ENCODE data around the gene RPA3.

The RPA3 gene

DNA sequence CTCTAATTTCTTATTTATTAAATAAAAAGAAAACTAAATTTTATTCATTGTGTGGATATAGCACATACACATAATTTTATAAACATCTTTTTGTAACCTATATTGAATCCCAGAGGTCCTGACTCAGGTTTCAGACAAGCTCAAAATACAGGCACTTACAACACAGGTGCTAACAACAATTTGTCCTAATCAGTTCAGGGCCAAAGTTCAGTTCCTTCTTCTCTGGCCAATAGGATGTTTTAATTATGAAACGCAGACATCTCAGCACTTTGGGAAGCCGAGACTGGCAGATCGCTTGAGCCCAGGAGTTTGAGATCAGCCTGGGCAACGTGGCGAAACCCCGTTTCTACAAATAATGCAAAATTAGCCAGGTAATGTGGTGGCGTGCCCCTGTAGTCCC, 15.0 kb downstream of the RPA3 start:
- H3K27ac ChIP-seq (ENCODE audit: insufficient read depth in 1 of 2, low read depth in 1 of 2, low read length in 2 of 2, poor library complexity in 1 of 2, severe bottlenecking in 2 of 2): no peak overlapping the region
- no peak overlapping the region for H3K4me3 ChIP-seq (ENCODE audit: control insufficient read depth in 1 of 7, extremely low read depth in 1 of 7, insufficient read depth in 4 of 7, low read depth in 2 of 7, low read length in 6 of 7)
- WGBS (ENCODE audit: insufficient coverage): 98% methylated on average over 7 of the region's 7 CpGs
- CTCF ChIA-PET: interaction anchor here (0.7 to 1.6 kb wide), 2 partner anchors 10 to 22 kb away, joined by 3 to 5 read pairs; no protein-coding TSS in a partner anchor
- H3K4me1 ChIP-seq (ENCODE audit: control extremely low read depth in 1 of 4, control insufficient read depth in 4 of 4, insufficient read depth in 4 of 4, low read length in 3 of 4): peaks cover 0 to 6% (median under 1%) of the 10 kb centered on the region in 4 experiments
- no peak for DNase-seq
- no peaks in the 10 kb centered on the region for H3K36me3 ChIP-seq (ENCODE audit: control insufficient read depth in 4 of 4, insufficient read depth in 4 of 4, low read length in 3 of 4)
- no peaks in the 10 kb centered on the region for H3K27me3 ChIP-seq (replicated peaks in 2 of 5; ENCODE audit: control insufficient read depth in 4 of 5, insufficient read depth in 5 of 5, low read length in 4 of 5)
- no peaks in the 10 kb centered on the region for H3K9me3 ChIP-seq (ENCODE audit: control extremely low read depth in 1 of 5, control insufficient read depth in 4 of 5, insufficient read depth in 2 of 5, low read depth in 1 of 5, low read length in 4 of 5)
- POLR2A ChIA-PET: no interaction called here

DNA sequence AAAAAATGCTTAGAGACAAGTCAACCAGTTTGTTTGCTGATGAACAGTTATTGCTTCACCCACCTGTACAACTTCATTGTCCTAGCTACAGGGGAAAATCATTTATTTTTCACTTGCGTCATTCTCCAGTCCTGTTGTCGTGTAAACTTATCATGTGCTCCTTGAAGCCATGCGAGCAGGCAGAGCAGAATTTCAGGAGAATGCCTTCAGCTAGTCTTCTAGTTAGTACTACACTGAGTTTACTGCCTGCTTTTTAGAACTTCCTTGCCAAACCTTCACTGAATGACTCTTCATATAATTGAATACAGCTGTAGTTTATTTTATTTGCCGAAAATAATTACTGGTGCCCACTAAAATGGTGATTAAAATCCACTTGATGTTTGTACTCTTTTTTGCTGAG, 15.6 kb downstream of the RPA3 start:
- Histone ChIP-seq H3K4me3 (ENCODE audit: control insufficient read depth in 1 of 7, extremely low read depth in 1 of 7, insufficient read depth in 4 of 7, low read depth in 2 of 7, low read length in 6 of 7) (no peak overlapping the region), H3K4me1 (ENCODE audit: control extremely low read depth in 1 of 4, control insufficient read depth in 4 of 4, insufficient read depth in 4 of 4, low read length in 3 of 4) (peaks cover under 1 to 11% (median 3%) of the 10 kb centered on the region in 4 experiments), H3K27ac (ENCODE audit: insufficient read depth in 1 of 2, low read depth in 1 of 2, low read length in 2 of 2, poor library complexity in 1 of 2, severe bottlenecking in 2 of 2) (no peak overlapping the region), H3K36me3 (ENCODE audit: control insufficient read depth in 4 of 4, insufficient read depth in 4 of 4, low read length in 3 of 4) (no peaks in the 10 kb centered on the region), H3K9me3 (ENCODE audit: control extremely low read depth in 1 of 5, control insufficient read depth in 4 of 5, insufficient read depth in 2 of 5, low read depth in 1 of 5, low read length in 4 of 5) (no peaks in the 10 kb centered on the region), H3K27me3 (replicated peaks in 2 of 5; ENCODE audit: control insufficient read depth in 4 of 5, insufficient read depth in 5 of 5, low read length in 4 of 5) (no peaks in the 10 kb centered on the region)
- no peak for DNase-seq
- POLR2A ChIA-PET: no interaction called here
- 94% methylated on average over 3 of the region's 4 CpGs for WGBS (ENCODE audit: insufficient coverage)
- CTCF ChIA-PET: interaction anchor here (1.6 kb wide), 1 partner anchor 22 kb away, joined by 5 read pairs; no protein-coding TSS in a partner anchor

DNA sequence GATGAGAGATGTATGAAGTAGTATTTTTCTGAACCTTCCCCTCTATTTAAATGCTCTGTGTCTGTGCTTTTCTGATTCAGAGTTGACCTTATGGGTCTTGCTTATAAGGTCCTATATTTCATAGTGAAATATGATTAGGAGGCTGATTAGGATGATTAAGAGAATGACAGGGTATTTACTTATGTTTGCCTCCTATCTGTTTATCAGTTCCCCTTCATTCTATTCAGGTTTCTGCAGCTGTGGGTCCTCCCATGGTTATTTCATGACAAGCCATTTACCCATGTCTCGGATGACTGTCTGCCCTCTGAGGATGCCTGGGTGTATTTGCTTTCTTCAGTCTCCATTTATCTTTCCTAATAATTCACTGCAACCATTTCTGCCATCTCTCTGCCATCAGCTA, 16.9 kb downstream of the RPA3 start:
- Histone ChIP-seq H3K9me3 (ENCODE audit: control extremely low read depth in 1 of 5, control insufficient read depth in 4 of 5, insufficient read depth in 2 of 5, low read depth in 1 of 5, low read length in 4 of 5) (no peaks in the 10 kb centered on the region), H3K4me1 (ENCODE audit: control extremely low read depth in 1 of 4, control insufficient read depth in 4 of 4, insufficient read depth in 4 of 4, low read length in 3 of 4) (peaks cover 5 to 24% (median 13%) of the 10 kb centered on the region in 4 experiments), H3K27me3 (replicated peaks in 2 of 5; ENCODE audit: control insufficient read depth in 4 of 5, insufficient read depth in 5 of 5, low read length in 4 of 5) (no peaks in the 10 kb centered on the region), H3K36me3 (ENCODE audit: control insufficient read depth in 4 of 4, insufficient read depth in 4 of 4, low read length in 3 of 4) (no peaks in the 10 kb centered on the region), H3K27ac (ENCODE audit: insufficient read depth in 1 of 2, low read depth in 1 of 2, low read length in 2 of 2, poor library complexity in 1 of 2, severe bottlenecking in 2 of 2) (no peak overlapping the region), H3K4me3 (ENCODE audit: control insufficient read depth in 1 of 7, extremely low read depth in 1 of 7, insufficient read depth in 4 of 7, low read depth in 2 of 7, low read length in 6 of 7) (no peak overlapping the region)
- POLR2A ChIA-PET: no interaction called here
- WGBS (ENCODE audit: insufficient coverage): 89% methylated on average over 1 of the region's 1 CpG
- no peak for DNase-seq
- CTCF ChIA-PET: no interaction called here

DNA sequence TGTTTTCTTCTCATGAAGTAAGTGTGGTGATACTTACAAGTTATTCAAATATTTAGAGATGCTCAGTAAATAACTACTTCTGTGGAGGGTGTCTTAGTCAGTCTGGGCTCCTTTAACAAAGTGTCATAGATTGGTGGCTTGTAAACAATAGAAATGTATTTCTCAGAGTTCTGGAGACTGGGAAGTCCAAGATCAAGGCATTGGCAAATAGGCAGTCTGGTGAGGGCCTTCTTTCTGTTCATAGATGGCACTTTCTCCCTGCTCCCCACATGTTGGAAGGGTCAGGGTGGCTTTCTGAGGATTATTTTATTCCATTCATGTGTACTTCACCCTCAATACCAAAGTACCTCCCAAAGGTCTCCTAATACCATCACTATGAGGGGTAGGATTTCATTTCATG, 18.4 kb downstream of the RPA3 start:
- Histone ChIP-seq H3K4me1 (ENCODE audit: control extremely low read depth in 1 of 4, control insufficient read depth in 4 of 4, insufficient read depth in 4 of 4, low read length in 3 of 4) (peaks cover 5 to 26% (median 14%) of the 10 kb centered on the region in 4 experiments), H3K36me3 (ENCODE audit: control insufficient read depth in 4 of 4, insufficient read depth in 4 of 4, low read length in 3 of 4) (no peaks in the 10 kb centered on the region), H3K27me3 (replicated peaks in 2 of 5; ENCODE audit: control insufficient read depth in 4 of 5, insufficient read depth in 5 of 5, low read length in 4 of 5) (no peaks in the 10 kb centered on the region), H3K27ac (ENCODE audit: insufficient read depth in 1 of 2, low read depth in 1 of 2, low read length in 2 of 2, poor library complexity in 1 of 2, severe bottlenecking in 2 of 2) (no peak overlapping the region), H3K9me3 (ENCODE audit: control extremely low read depth in 1 of 5, control insufficient read depth in 4 of 5, insufficient read depth in 2 of 5, low read depth in 1 of 5, low read length in 4 of 5) (no peaks in the 10 kb centered on the region), H3K4me3 (ENCODE audit: control insufficient read depth in 1 of 7, extremely low read depth in 1 of 7, insufficient read depth in 4 of 7, low read depth in 2 of 7, low read length in 6 of 7) (peak overlapping the region in 1 of 7 experiments; percentile 31)
- no peak for DNase-seq
- ChIA-PET POLR2A (no interaction called here), CTCF (no interaction called here)

DNA sequence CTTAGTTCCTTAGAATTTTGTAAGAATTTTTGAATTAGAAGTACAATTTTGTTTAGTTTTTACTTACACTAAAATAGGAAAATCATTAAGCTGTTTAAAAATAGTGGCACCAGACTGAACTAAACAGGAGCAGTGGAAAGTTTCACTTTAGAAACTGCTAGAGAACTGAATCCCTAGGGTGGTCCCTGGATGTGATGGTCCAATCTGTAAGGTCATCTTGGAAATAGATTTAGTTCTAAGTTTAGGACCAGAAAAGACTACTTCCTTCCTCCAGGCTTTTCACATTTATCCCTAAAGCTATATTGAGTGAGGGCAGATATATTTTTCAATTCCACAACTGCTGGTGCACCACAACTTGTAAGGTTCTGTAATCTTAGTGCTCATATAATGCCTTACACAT, 19.0 kb downstream of the RPA3 start:
- POLR2A ChIA-PET: no interaction called here
- no peak for DNase-seq
- CTCF ChIA-PET: no interaction called here

DNA sequence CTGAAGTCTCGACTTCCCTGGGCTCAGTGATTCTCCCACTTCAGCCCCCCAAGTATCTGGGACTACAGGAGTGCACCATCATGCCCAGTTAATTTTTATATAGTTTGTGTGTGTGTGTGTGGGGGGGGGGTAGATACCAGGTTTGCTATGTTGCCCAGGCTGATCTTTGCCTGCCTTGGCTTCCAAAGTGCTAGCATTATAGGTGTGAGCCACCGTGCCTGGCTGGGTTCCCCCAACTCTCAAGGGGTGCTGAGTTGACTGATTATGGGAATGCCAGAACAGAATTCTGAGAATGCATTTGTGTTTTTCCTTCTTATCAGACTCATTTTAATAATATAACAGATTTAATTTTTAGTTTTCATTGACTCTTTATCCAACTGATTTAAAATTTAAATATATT, 19.5 kb downstream of the RPA3 start:
- ChIA-PET CTCF (no interaction called here), POLR2A (no interaction called here)
- Histone ChIP-seq H3K4me3 (ENCODE audit: control insufficient read depth in 1 of 7, extremely low read depth in 1 of 7, insufficient read depth in 4 of 7, low read depth in 2 of 7, low read length in 6 of 7) (no peak overlapping the region), H3K27ac (ENCODE audit: insufficient read depth in 1 of 2, low read depth in 1 of 2, low read length in 2 of 2, poor library complexity in 1 of 2, severe bottlenecking in 2 of 2) (no peak overlapping the region), H3K9me3 (ENCODE audit: control extremely low read depth in 1 of 5, control insufficient read depth in 4 of 5, insufficient read depth in 2 of 5, low read depth in 1 of 5, low read length in 4 of 5) (no peaks in the 10 kb centered on the region), H3K36me3 (ENCODE audit: control insufficient read depth in 4 of 4, insufficient read depth in 4 of 4, low read length in 3 of 4) (no peaks in the 10 kb centered on the region), H3K27me3 (replicated peaks in 2 of 5; ENCODE audit: control insufficient read depth in 4 of 5, insufficient read depth in 5 of 5, low read length in 4 of 5) (no peaks in the 10 kb centered on the region), H3K4me1 (ENCODE audit: control extremely low read depth in 1 of 4, control insufficient read depth in 4 of 4, insufficient read depth in 4 of 4, low read length in 3 of 4) (peaks cover 5 to 26% (median 14%) of the 10 kb centered on the region in 4 experiments)
- no CpG with 5 or more reads among the region's 2 CpGs for WGBS (ENCODE audit: insufficient coverage)
- DNase-seq: no peak

More for the DNA sequence above, 19.0 kb downstream of the RPA3 start:
- H3K27me3 ChIP-seq (replicated peaks in 2 of 5; ENCODE audit: control insufficient read depth in 4 of 5, insufficient read depth in 5 of 5, low read length in 4 of 5): no peaks in the 10 kb centered on the region
- H3K4me3 ChIP-seq (ENCODE audit: control insufficient read depth in 1 of 7, extremely low read depth in 1 of 7, insufficient read depth in 4 of 7, low read depth in 2 of 7, low read length in 6 of 7): no peak overlapping the region
- no peaks in the 10 kb centered on the region for H3K36me3 ChIP-seq (ENCODE audit: control insufficient read depth in 4 of 4, insufficient read depth in 4 of 4, low read length in 3 of 4)
- H3K4me1 ChIP-seq (ENCODE audit: control extremely low read depth in 1 of 4, control insufficient read depth in 4 of 4, insufficient read depth in 4 of 4, low read length in 3 of 4): peaks cover 5 to 26% (median 14%) of the 10 kb centered on the region in 4 experiments
- no peaks in the 10 kb centered on the region for H3K9me3 ChIP-seq (ENCODE audit: control extremely low read depth in 1 of 5, control insufficient read depth in 4 of 5, insufficient read depth in 2 of 5, low read depth in 1 of 5, low read length in 4 of 5)
- H3K27ac ChIP-seq (ENCODE audit: insufficient read depth in 1 of 2, low read depth in 1 of 2, low read length in 2 of 2, poor library complexity in 1 of 2, severe bottlenecking in 2 of 2): no peak overlapping the region

DNA sequence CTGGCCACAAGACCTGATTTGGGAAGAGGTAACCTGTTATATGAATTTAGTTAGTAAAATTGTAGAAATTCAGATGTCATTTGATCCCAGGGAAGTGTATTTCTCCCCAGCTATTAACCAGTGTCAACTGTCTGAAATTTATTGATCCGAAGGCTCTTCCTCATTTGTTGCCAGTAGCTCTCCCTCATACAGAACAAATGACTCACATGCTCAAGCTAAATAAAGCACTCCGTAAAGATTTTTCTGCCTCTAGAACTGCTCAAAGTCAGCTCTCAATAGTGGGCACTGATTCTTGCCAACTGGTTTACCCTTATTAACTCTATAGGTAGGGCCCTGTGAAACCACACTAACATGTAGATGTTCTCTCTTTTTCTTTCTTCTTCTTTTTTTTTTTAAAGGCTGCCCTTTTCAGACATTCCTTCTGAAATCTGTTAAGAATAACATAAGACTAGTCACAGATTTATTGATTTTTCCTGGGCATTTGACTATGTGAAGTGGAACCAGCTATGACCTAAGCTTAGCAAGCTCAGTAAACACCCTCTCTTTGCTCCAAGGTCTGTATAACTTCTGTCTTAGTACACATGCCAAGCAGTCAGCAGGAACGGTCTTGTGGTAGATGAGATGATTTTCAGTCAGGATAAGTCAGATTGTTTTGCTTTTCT, 21.8 kb downstream of the RPA3 start:
- CTCF ChIA-PET: interaction anchor here (0.6 to 1.2 kb wide), 3 partner anchors 10 to 286 kb away, joined by 3 read pairs; no protein-coding TSS in a partner anchor

More for the DNA sequence above, 21.8 kb downstream of the RPA3 start:
- no peak overlapping the region for H3K4me3 ChIP-seq (ENCODE audit: control insufficient read depth in 1 of 7, extremely low read depth in 1 of 7, insufficient read depth in 4 of 7, low read depth in 2 of 7, low read length in 6 of 7)
- peak in 1 of 3 donors; percentile 34 for DNase-seq
- POLR2A ChIA-PET: no interaction called here
- no peaks in the 10 kb centered on the region for H3K27me3 ChIP-seq (replicated peaks in 2 of 5; ENCODE audit: control insufficient read depth in 4 of 5, insufficient read depth in 5 of 5, low read length in 4 of 5)
- H3K36me3 ChIP-seq (ENCODE audit: control insufficient read depth in 4 of 4, insufficient read depth in 4 of 4, low read length in 3 of 4): no peaks in the 10 kb centered on the region
- no peak overlapping the region for H3K27ac ChIP-seq (ENCODE audit: insufficient read depth in 1 of 2, low read depth in 1 of 2, low read length in 2 of 2, poor library complexity in 1 of 2, severe bottlenecking in 2 of 2)
- WGBS (ENCODE audit: insufficient coverage): 94% methylated on average over 2 of the region's 3 CpGs
- peaks cover 5 to 26% (median 14%) of the 10 kb centered on the region in 4 experiments for H3K4me1 ChIP-seq (ENCODE audit: control extremely low read depth in 1 of 4, control insufficient read depth in 4 of 4, insufficient read depth in 4 of 4, low read length in 3 of 4)
- H3K9me3 ChIP-seq (ENCODE audit: control extremely low read depth in 1 of 5, control insufficient read depth in 4 of 5, insufficient read depth in 2 of 5, low read depth in 1 of 5, low read length in 4 of 5): no peaks in the 10 kb centered on the region
